A549 (cell line): ENCODE data around the gene HIPK3.
A peak's percentile ranks its signal among the peaks of the same experiment; 100 is the strongest.

Source experiments
- POLR2A ChIP-seq: IDR thresholded peaks from 2 replicates; pipeline ENCODE4 v1.6.1; 2012; ENCODE audit warnings: mild to moderate bottlenecking, low read length
- RAD21 ChIP-seq, 2 experiments: fragments of >200 bp in 1 of 2; sonication (Bioruptor Twin) in 1 of 2; formaldehyde crosslinking in 1 of 2; IDR thresholded peaks in 1 of 2; conservative IDR thresholded peaks in 1 of 2; 2 replicates in 1 of 2; 3 replicates in 1 of 2; pipeline ENCODE4 v1.6.1; 2012 to 2018; ENCODE audit warnings: inconsistent platforms in 1 of 2
- TF ChIP-seq, protein P1 (sequence below): fragments of >200 bp; sonication (Bioruptor Twin); formaldehyde crosslinking; IDR thresholded peaks from 3 replicates; pipeline ENCODE4 v1.5.1; 2016

DNA sequence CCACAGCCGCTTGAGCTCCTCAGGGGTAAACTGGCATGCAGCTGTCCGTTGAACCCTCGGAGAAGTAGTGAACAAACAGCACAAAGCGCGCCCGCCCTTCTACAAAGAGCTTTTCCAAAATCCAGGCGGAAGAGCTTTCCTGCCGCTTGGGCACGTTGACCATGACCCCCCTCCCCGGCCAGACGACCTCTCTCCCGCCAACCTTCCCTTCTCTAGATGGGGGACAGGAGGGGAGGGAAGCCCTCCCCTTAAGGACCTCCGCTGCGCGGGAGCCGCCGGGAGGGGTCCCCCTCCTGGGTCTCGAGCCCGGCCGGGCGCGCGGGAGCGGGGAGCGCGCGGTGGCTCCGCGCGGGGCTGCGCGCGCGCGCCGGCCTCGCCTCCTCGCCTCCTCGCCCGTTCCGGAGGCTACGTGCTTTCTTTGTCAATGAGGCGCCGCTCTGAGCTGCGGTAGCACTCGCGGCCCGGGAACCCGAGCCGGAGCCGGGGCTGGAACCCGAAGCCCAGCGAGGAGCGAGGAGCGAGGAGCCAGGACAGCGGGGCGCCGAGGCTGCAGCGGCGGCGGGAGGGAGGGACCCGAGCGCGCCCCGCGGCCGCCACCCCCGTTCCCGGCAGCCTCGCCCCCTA, 118.6 kb downstream of the HIPK3 start, which contains the start of gene KIAA1549L:
- TF ChIP-seq, protein P1, sequence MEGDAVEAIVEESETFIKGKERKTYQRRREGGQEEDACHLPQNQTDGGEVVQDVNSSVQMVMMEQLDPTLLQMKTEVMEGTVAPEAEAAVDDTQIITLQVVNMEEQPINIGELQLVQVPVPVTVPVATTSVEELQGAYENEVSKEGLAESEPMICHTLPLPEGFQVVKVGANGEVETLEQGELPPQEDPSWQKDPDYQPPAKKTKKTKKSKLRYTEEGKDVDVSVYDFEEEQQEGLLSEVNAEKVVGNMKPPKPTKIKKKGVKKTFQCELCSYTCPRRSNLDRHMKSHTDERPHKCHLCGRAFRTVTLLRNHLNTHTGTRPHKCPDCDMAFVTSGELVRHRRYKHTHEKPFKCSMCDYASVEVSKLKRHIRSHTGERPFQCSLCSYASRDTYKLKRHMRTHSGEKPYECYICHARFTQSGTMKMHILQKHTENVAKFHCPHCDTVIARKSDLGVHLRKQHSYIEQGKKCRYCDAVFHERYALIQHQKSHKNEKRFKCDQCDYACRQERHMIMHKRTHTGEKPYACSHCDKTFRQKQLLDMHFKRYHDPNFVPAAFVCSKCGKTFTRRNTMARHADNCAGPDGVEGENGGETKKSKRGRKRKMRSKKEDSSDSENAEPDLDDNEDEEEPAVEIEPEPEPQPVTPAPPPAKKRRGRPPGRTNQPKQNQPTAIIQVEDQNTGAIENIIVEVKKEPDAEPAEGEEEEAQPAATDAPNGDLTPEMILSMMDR, result no peak
- TF ChIP-seq RAD21 (conservative IDR thresholded peaks at IDR 0.05 in 1 of 2, IDR thresholded peaks at IDR 0.05 in 1 of 2), result no peak
- TF ChIP-seq POLR2A, result 0 out of 2 replicates have a peak, but pooled peaks have one; percentile 23
